SJCRH30 (cell line): ENCODE measurements around the gene OR11A1. TPM values are rescaled to one million over a fixed set of nuclear protein-coding genes. Genes with fewer than 3 reads are reported as not detected.

Experiments used
- DNase-seq, 2 experiments: peaks; one replicate each; pipeline ENCODE4 v3.0.0-alpha.2; 2015 to 2020
- H3K27ac ChIP-seq: fragments of 250-450 bp; sonication (Bioruptor Pico); 2 replicates; pipeline ENCODE4 v1.5.1; 2020; ENCODE audit warnings: mild to moderate bottlenecking, moderate library complexity
- H3K27me3 ChIP-seq: fragments of 250-450 bp; sonication (Bioruptor Pico); 2 replicates; pipeline ENCODE4 v1.5.1; 2020; ENCODE audit warnings: mild to moderate bottlenecking, moderate library complexity
- H3K36me3 ChIP-seq: fragments of 250-450 bp; sonication (Bioruptor Pico); 2 replicates; pipeline ENCODE4 v1.5.1; 2020; ENCODE audit warnings: mild to moderate bottlenecking, moderate library complexity
- H3K4me1 ChIP-seq: fragments of 250-450 bp; sonication (Bioruptor Pico); 2 replicates; pipeline ENCODE4 v1.5.1; 2020; ENCODE audit warnings: mild to moderate bottlenecking, moderate library complexity
- H3K4me3 ChIP-seq: fragments of 250-450 bp; sonication (Bioruptor Pico); 2 replicates; pipeline ENCODE4 v1.5.1; 2020; ENCODE audit warnings: mild to moderate bottlenecking, moderate library complexity
- H3K9me3 ChIP-seq: fragments of 250-450 bp; sonication (Bioruptor Pico); replicated peaks from 2 replicates; pipeline ENCODE4 v1.5.1; 2020; ENCODE audit warnings: mild to moderate bottlenecking, moderate library complexity
- total RNA-seq: library from RNA; depleted of rRNA; stranded (reverse); fragments of >200 nt; shearing (Covaris generic); gene quantifications from 2 replicates; pipeline ENCODE4 v1.2.3, GENCODE V29; 2014; rRNA removed

Gene OR11A1
- total RNA-seq, 1 experiment from 2014 or later, result not detected

DNA sequence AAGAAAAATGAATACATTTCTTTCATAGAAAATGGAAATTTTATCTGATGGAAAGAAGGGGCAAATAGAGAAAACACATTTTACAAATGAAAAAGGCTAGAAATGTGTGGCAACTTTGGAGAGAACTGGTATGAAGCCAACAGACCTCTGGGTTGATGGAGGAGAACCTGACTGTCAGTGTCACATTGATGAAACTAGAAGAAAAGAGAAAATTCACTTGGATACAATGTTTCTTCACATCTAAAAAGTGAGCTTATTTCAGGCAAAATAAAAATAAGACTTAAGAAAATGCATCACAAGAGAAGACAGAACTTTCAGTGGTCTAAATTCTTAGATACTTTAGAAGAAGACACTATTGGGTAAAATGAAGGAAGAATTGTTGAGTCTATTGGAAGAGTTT, 61.5 kb downstream of the OR11A1 start, which contains the start of gene OR12D2:
Gene OR12D2 (plus strand): TSS at position 301 of the 400 bp plus-strand sequence. CDS start 1,069 bp downstream, outside the sequence.
- no peaks in the 10 kb centered on the region for H3K36me3 ChIP-seq
- H3K4me3 ChIP-seq, result no peak within 1 kb of the TSS
- H3K27me3 ChIP-seq, result no peaks in the 10 kb centered on the region
- H3K9me3 ChIP-seq, result no peaks in the 10 kb centered on the region
- no peaks in the 10 kb centered on the region for H3K4me1 ChIP-seq
- H3K27ac ChIP-seq, result no peak within 1 kb of the TSS
- no peak for DNase-seq

DNA sequence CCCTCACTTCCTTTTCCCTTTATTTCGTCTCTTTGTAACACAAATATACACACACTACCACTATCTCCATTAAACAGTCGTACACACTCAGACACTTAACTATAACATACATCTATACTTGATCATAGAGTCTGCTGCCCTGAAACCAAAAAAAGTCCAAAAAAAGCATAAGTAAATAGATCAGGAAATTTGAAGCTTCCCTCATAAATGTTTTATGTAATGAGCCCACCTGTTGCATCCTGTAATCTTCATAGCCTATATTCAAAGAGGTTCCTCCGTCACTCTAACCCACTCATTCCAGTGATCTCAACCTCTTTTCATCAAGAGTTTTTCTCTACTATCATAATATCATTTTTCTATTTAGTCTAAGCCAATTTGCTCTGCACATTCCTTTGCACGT, 68.3 kb downstream of the OR11A1 start:
- H3K4me3 ChIP-seq, result no peak overlapping the region
- H3K27ac ChIP-seq, result no peak overlapping the region
- H3K27me3 ChIP-seq, result no peaks in the 10 kb centered on the region
- H3K4me1 ChIP-seq, result no peaks in the 10 kb centered on the region
- DNase-seq, result no peak
- H3K36me3 ChIP-seq, result no peaks in the 10 kb centered on the region
- no peaks in the 10 kb centered on the region for H3K9me3 ChIP-seq

DNA sequence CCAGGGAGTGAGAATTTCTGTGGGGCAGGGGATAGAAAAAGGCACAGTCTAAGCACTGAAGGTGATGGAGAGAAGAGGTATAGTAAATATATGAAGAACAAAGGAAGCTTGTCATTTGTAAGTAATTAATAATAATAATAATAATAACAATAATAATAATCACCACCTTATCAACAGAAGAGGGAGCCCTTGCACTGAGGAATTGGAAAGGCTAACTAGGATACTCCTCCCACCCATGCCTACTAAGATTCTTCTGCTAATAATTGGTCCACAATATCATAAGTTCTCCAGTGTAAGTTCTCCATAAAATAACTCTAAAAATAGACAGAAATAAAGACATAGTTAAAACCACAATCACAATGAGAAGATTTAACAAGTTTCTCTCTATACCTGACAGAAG, 80.9 kb downstream of the OR11A1 start:
- no peaks in the 10 kb centered on the region for H3K36me3 ChIP-seq
- peak in 1 of 2 experiments; percentile 19 for DNase-seq

More for the DNA sequence above, 80.9 kb downstream of the OR11A1 start:
- Histone ChIP-seq H3K9me3 (no peaks in the 10 kb centered on the region), H3K27me3 (no peaks in the 10 kb centered on the region), H3K27ac (no peak overlapping the region), H3K4me1 (no peaks in the 10 kb centered on the region), H3K4me3 (no peak overlapping the region)

Other genes starting within 250 kb of the OR11A1 start
- gene OR14J1, start 155.4 kb downstream of the OR11A1 start, total RNA-seq, result not detected in 2 replicates
- not detected in 2 replicates for gene OR5V1, start 88.2 kb downstream of the OR11A1 start, total RNA-seq
- not detected in 2 replicates for gene OR12D3, start 81.8 kb downstream of the OR11A1 start, total RNA-seq
- gene OR12D2, start 61.4 kb downstream of the OR11A1 start, total RNA-seq, result not detected in 2 replicates
- not detected in 2 replicates for gene OR12D1, start 42.1 kb downstream of the OR11A1 start, total RNA-seq
- not detected in 2 replicates for gene OR10C1, start 17.8 kb downstream of the OR11A1 start, total RNA-seq
- gene OR2H1, start 84 bp upstream of the OR11A1 start, total RNA-seq, result not detected in 2 replicates
- gene MAS1L, start 30.9 kb upstream of the OR11A1 start, total RNA-seq, result not detected in 2 replicates
- gene UBD, start 102.7 kb upstream of the OR11A1 start, total RNA-seq, result not detected in 2 replicates
- not detected in 2 replicates for gene OR2H2, start 128.1 kb upstream of the OR11A1 start, total RNA-seq
- gene GABBR1, start 176.1 kb upstream of the OR11A1 start, total RNA-seq, result 5.5 and 12.1 TPM in 2 replicates
- gene MOG, start 200.0 kb upstream of the OR11A1 start, total RNA-seq, result not detected in 2 replicates
- 0.08 TPM in 1 of 2 replicates, not detected in the other for gene ZFP57, start 224.1 kb upstream of the OR11A1 start, total RNA-seq